ENCODE results near the gene KIRREL3. TPM values are rescaled to one million over a fixed set of nuclear protein-coding genes. Genes with fewer than 3 reads are reported as not detected.

Gene KIRREL3
- total RNA-seq, 1 experiment from 2014 or later: 0.44 TPM

DNA sequence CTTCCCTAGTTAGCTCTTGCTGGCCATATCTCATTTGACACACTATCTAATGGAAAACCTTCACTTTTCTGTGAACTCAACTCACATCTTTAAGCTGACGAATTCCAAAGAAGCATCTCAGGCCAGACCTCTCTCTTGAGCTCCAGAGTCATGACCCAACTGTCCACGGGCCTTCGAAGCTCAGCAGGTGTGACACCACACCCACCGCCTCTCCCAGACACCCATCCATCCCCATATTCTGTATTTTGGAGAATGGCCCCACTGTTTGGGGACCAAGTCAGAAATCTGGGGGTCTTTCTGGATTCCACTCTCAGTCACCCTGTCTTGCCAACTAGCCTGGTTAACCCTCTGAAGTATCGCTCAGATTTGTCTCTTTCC lies 519.3 kb downstream of the KIRREL3 start:
- Histone ChIP-seq H4K20me1 (ENCODE audit: low read length) (no peaks in the 10 kb centered on the region), H3F3A (ENCODE audit: low read length, unreplicated experiment) (no peaks in the 10 kb centered on the region), H3K4me1 (ENCODE audit: insufficient read depth, low read length) (peaks cover 15% of the 10 kb centered on the region), H3K4me2 (ENCODE audit: low read length) (no peak overlapping the region), H3K27ac (ENCODE audit: low read length) (no peak overlapping the region), H3K4me3 (ENCODE audit: low read length) (no peak overlapping the region), H3K9me2 (replicated peaks; ENCODE audit: low read length) (no peaks in the 10 kb centered on the region), H3K27me3 (ENCODE audit: low read length) (no peaks in the 10 kb centered on the region), H2AFZ (ENCODE audit: low read length) (peak overlapping the region; percentile 95; the same call in 1 of the 2 replicates), H3K9me3 (ENCODE audit: low read length) (no peaks in the 10 kb centered on the region), H3K9ac (ENCODE audit: low read length) (no peak overlapping the region), H3K79me2 (ENCODE audit: low read length) (no peaks in the 10 kb centered on the region), H3K36me3 (ENCODE audit: low read depth, low read length) (no peaks in the 10 kb centered on the region)
- DNase-seq (no peak), ATAC-seq (no peak)
- ChIA-PET CTCF (interaction anchor here (0.5 to 1.6 kb wide), 10 partner anchors 14 to 172 kb away, joined by 4 to 25 read pairs (median 6); no protein-coding TSS in a partner anchor), POLR2A (ENCODE audit: unreplicated experiment) (interaction anchor here (0.5 kb wide), 1 partner anchor 397 kb away, joined by 7 read pairs; no protein-coding TSS in a partner anchor)
- BruUV-seq (replicated peaks): no TSS peak
- TF ChIP-seq, protein P1, sequence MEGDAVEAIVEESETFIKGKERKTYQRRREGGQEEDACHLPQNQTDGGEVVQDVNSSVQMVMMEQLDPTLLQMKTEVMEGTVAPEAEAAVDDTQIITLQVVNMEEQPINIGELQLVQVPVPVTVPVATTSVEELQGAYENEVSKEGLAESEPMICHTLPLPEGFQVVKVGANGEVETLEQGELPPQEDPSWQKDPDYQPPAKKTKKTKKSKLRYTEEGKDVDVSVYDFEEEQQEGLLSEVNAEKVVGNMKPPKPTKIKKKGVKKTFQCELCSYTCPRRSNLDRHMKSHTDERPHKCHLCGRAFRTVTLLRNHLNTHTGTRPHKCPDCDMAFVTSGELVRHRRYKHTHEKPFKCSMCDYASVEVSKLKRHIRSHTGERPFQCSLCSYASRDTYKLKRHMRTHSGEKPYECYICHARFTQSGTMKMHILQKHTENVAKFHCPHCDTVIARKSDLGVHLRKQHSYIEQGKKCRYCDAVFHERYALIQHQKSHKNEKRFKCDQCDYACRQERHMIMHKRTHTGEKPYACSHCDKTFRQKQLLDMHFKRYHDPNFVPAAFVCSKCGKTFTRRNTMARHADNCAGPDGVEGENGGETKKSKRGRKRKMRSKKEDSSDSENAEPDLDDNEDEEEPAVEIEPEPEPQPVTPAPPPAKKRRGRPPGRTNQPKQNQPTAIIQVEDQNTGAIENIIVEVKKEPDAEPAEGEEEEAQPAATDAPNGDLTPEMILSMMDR (conservative IDR thresholded peaks at IDR 0.05; ENCODE audit: low read depth, low read length): no peak
- no peak for TF ChIP-seq EZH2phosphoT487 (IDR thresholded peaks at IDR 0.05; ENCODE audit: borderline replicate concordance, low read length)
- no peak for TF ChIP-seq EZH2 (IDR thresholded peaks at IDR 0.05; ENCODE audit: low read length, unreplicated experiment)
- intact Hi-C loops (cut with micrococcal nuclease): loop anchor here (10.0 kb wide), 1 partner anchor 266 kb away; the partner anchor contains the start of genes FAM118B and RPUSD4

GRCh38 chr11:126480410-126481302 lies 519.9 kb downstream of the KIRREL3 start:
- Histone ChIP-seq H3K9ac (ENCODE audit: low read length) (peak overlapping the region; percentile 42), H3K27ac (ENCODE audit: low read length) (no peak overlapping the region), H3K4me2 (ENCODE audit: low read length) (peak overlapping the region; percentile 71), H3K79me2 (ENCODE audit: low read length) (no peaks in the 10 kb centered on the region), H3F3A (ENCODE audit: low read length, unreplicated experiment) (no peaks in the 10 kb centered on the region), H4K20me1 (ENCODE audit: low read length) (no peaks in the 10 kb centered on the region), H3K36me3 (ENCODE audit: low read depth, low read length) (no peaks in the 10 kb centered on the region), H3K4me1 (ENCODE audit: insufficient read depth, low read length) (peaks cover 15% of the 10 kb centered on the region), H2AFZ (ENCODE audit: low read length) (peak overlapping the region; percentile 95), H3K9me2 (replicated peaks; ENCODE audit: low read length) (no peaks in the 10 kb centered on the region), H3K27me3 (ENCODE audit: low read length) (no peaks in the 10 kb centered on the region), H3K9me3 (ENCODE audit: low read length) (no peaks in the 10 kb centered on the region), H3K4me3 (ENCODE audit: low read length) (peak overlapping the region; percentile 30; the same call in 1 of the 2 replicates)
- ATAC-seq: peak; percentile 74
- TF ChIP-seq, protein P1 (conservative IDR thresholded peaks at IDR 0.05; ENCODE audit: low read depth, low read length): peak; percentile 98
- TF ChIP-seq EZH2 (IDR thresholded peaks at IDR 0.05; ENCODE audit: low read length, unreplicated experiment): no peak
- POLR2A ChIA-PET (ENCODE audit: unreplicated experiment): interaction anchor here (0.5 to 0.6 kb wide), 2 partner anchors 120 to 398 kb away, joined by 3 to 7 read pairs; no protein-coding TSS in a partner anchor
- CTCF ChIA-PET: interaction anchor here (0.5 to 1.6 kb wide), 12 partner anchors 13 to 589 kb away, joined by 3 to 25 read pairs (median 6); no protein-coding TSS in a partner anchor
- peak; percentile 93 for DNase-seq
- no TSS peak for BruUV-seq (replicated peaks)
- intact Hi-C loops (cut with micrococcal nuclease): loop anchor here (1.0 to 10.0 kb wide), 5 partner anchors 39 to 266 kb away; partner anchors contain the start of genes DCPS, FAM118B and RPUSD4

Data from PC-3 (cell line).